Liver (tissue), 2 donors: ENCODE results near the gene KRTAP5-6.

Source experiments
- FOXA1 ChIP-seq: IDR thresholded peaks from 2 replicates; pipeline ENCODE4 v1.6.1; 2016; ENCODE audit warnings: antibody characterized with exemption
- JUND ChIP-seq, 2 donors: IDR thresholded peaks; 2 replicates each; pipeline ENCODE4 v1.6.1; 2016; ENCODE audit warnings: antibody characterized with exemption in 2 of 2
- REST ChIP-seq: IDR thresholded peaks from 2 replicates; pipeline ENCODE4 v1.6.1; 2016; ENCODE audit warnings: antibody characterized with exemption, mild to moderate bottlenecking
- YY1 ChIP-seq: IDR thresholded peaks from 2 replicates; pipeline ENCODE4 v1.6.1; 2016; ENCODE audit warnings: antibody characterized with exemption, mild to moderate bottlenecking
- ZBTB33 ChIP-seq: IDR thresholded peaks from 2 replicates; pipeline ENCODE4 v1.6.1; 2016; ENCODE audit warnings: antibody characterized with exemption
- donor health status: healthy.

- no peak for TF ChIP-seq YY1
- no peak for TF ChIP-seq REST
- no peak for TF ChIP-seq JUND (IDR thresholded peaks at IDR 0.05)
- TF ChIP-seq ZBTB33: no peak
- TF ChIP-seq FOXA1: no peak
Measured at GRCh38 chr11:1660111-1660867, 36.7 kb upstream of the KRTAP5-6 start.
